ENCODE measurements around the gene FMC1.

Gene FMC1

DNA sequence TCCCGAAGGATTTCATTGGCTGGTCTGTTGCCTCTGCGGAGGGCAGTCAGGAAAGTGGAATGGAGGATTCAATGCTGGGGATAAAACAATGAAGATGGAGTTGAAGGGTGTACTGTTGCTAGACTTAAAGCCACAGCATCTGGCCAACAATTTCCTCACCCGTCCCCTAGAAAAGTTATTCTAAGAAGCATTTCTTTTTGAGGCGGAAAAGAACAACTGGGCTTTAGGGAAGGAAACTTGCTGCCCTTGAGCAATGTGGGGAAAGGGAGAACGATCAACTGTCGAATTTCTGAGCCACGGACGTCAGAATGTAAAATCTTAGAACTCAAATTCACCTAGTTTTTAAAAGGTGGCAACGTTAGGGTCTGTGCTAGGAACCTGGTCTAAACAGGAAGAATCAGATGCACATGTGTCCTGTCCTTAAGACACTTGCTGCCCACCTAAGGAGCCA, 664 bp downstream of the FMC1 start (continued):
- TF ChIP-seq ZBTB17 (tag by site-specific recombination; IDR thresholded peaks at IDR 0.05) (peak; percentile 93), ZNF341 (tag by site-specific recombination; IDR thresholded peaks at IDR 0.05; ENCODE audit: low read depth) (0 out of 2 replicates have a peak, but pooled peaks have one; percentile 98), ZNF76 (tag by site-specific recombination; IDR thresholded peaks at IDR 0.05; ENCODE audit: borderline replicate concordance, low read depth) (no peak), OSR2 (tag by site-specific recombination; IDR thresholded peaks at IDR 0.05) (no peak)

DNA sequence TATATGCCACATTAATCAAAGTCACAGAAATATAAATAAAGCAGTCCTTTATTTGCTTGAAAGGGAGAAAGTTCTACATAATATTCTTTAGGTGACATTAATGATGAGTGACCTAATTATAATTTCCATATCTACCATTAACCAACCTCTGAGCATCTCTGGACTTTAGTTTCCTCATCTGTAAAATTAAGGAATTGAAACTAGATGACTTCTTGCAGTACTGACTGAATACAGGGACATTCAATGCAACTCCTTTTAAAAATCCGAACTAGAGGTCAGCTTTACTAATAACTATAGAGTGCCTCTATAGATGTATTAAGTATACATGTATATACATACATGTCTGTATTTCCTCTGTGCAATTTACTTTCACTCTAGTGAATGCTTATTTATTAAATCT, 3.9 kb downstream of the FMC1 start:
- Histone ChIP-seq H3K27ac (ENCODE audit: extremely low read depth, low read depth, low read length) (no peak overlapping the region), H3K4me3 (ENCODE audit: low read depth, low read length) (no peak overlapping the region), H3K36me3 (ENCODE audit: control insufficient read depth in 2 of 2, insufficient read depth in 1 of 2, low read length in 2 of 2) (peaks cover 12 to 27% of the 10 kb centered on the region in 2 experiments; a peak in 2 of 3 replicates), H3K4me1 (ENCODE audit: control insufficient read depth, insufficient read depth, low read length) (no peaks in the 10 kb centered on the region), H3K9me3 (ENCODE audit: control insufficient read depth, insufficient read depth, low read depth, low read length) (no peaks in the 10 kb centered on the region)
- no peak for TF ChIP-seq ZNF701 (tag by site-specific recombination; IDR thresholded peaks at IDR 0.05)
- no peak for TF ChIP-seq ZNF391 (tag by site-specific recombination; IDR thresholded peaks at IDR 0.05; ENCODE audit: borderline replicate concordance, low read depth)
- TF ChIP-seq ZNF221 (tag by site-specific recombination; IDR thresholded peaks at IDR 0.05; ENCODE audit: borderline replicate concordance): no peak
- no peak for TF ChIP-seq ZNF677 (tag by site-specific recombination; IDR thresholded peaks at IDR 0.05)
- no peak for TF ChIP-seq ZNF776 (tag by site-specific recombination; IDR thresholded peaks at IDR 0.05; ENCODE audit: borderline replicate concordance)
- no peak for TF ChIP-seq GLIS2 (tag by site-specific recombination; IDR thresholded peaks at IDR 0.05)
- no peak for TF ChIP-seq ZSCAN23 (tag by site-specific recombination; IDR thresholded peaks at IDR 0.05)
- no peak for TF ChIP-seq ZNF114 (tag by site-specific recombination; IDR thresholded peaks at IDR 0.05)
- ChIA-PET POLR2A (no interaction called here), CTCF (no interaction called here)

- Histone ChIP-seq H3K36me3 (ENCODE audit: control insufficient read depth in 2 of 2, insufficient read depth in 1 of 2, low read length in 2 of 2) (peaks cover 11 to 21% of the 10 kb centered on the region in 2 experiments; a peak in 2 of 3 replicates), H3K4me3 (ENCODE audit: low read depth, low read length) (no peak overlapping the region), H3K27ac (ENCODE audit: extremely low read depth, low read depth, low read length) (no peak overlapping the region), H3K4me1 (ENCODE audit: control insufficient read depth, insufficient read depth, low read length) (no peaks in the 10 kb centered on the region), H3K9me3 (ENCODE audit: control insufficient read depth, insufficient read depth, low read depth, low read length) (no peaks in the 10 kb centered on the region)
- TF ChIP-seq ZNF169 (tag by site-specific recombination; IDR thresholded peaks at IDR 0.05) (no peak), FEZF1 (tag by site-specific recombination; IDR thresholded peaks at IDR 0.05) (no peak), TRIM28 (IDR thresholded peaks at IDR 0.05; ENCODE audit: borderline replicate concordance, low read length) (no peak), ZNF214 (tag by site-specific recombination; IDR thresholded peaks at IDR 0.05; ENCODE audit: borderline replicate concordance) (no peak), ZNF623 (tag by site-specific recombination; IDR thresholded peaks at IDR 0.05) (no peak), ZNF184 (tag by site-specific recombination; IDR thresholded peaks at IDR 0.05) (no peak), ZNF248 (tag by site-specific recombination; IDR thresholded peaks at IDR 0.05) (no peak), ZNF114 (tag by site-specific recombination; IDR thresholded peaks at IDR 0.05) (no peak), ZNF148 (tag by site-specific recombination; IDR thresholded peaks at IDR 0.05; ENCODE audit: borderline replicate concordance) (no peak), ZNF24 (tag by site-specific recombination; IDR thresholded peaks at IDR 0.05) (no peak)
- TF ChIP-seq, protein P1, sequence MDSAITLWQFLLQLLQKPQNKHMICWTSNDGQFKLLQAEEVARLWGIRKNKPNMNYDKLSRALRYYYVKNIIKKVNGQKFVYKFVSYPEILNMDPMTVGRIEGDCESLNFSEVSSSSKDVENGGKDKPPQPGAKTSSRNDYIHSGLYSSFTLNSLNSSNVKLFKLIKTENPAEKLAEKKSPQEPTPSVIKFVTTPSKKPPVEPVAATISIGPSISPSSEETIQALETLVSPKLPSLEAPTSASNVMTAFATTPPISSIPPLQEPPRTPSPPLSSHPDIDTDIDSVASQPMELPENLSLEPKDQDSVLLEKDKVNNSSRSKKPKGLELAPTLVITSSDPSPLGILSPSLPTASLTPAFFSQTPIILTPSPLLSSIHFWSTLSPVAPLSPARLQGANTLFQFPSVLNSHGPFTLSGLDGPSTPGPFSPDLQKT (IDR thresholded peaks at IDR 0.05; ENCODE audit: borderline replicate concordance, low read depth, low read length): no peak
- POLR2A ChIA-PET: no interaction called here
- CTCF ChIA-PET: no interaction called here
These were observed 9.9 kb downstream of the FMC1 start for GRCh38 chr7:139351027-139351426.
